Stimulated activated CD8-positive, alpha-beta memory T cell treated with anti-CD3 and anti-CD28 coated beads, Interleukin-15, amount 100 ng/mL, for 48 hours (primary cell): ENCODE measurements around the gene TIMELESS.
"Not testable (repeated sequence)": the region's sequence is repeated elsewhere in the genome, so short reads cannot be mapped to it uniquely, and the experiment has no call there.

Experiments used
- DNase-seq, 2 donors: peaks; one replicate each; pipeline ENCODE4 v3.0.0-alpha.2; 2020; ENCODE audit warnings: low read depth in 2 of 2

TIMELESS gene, protein sequence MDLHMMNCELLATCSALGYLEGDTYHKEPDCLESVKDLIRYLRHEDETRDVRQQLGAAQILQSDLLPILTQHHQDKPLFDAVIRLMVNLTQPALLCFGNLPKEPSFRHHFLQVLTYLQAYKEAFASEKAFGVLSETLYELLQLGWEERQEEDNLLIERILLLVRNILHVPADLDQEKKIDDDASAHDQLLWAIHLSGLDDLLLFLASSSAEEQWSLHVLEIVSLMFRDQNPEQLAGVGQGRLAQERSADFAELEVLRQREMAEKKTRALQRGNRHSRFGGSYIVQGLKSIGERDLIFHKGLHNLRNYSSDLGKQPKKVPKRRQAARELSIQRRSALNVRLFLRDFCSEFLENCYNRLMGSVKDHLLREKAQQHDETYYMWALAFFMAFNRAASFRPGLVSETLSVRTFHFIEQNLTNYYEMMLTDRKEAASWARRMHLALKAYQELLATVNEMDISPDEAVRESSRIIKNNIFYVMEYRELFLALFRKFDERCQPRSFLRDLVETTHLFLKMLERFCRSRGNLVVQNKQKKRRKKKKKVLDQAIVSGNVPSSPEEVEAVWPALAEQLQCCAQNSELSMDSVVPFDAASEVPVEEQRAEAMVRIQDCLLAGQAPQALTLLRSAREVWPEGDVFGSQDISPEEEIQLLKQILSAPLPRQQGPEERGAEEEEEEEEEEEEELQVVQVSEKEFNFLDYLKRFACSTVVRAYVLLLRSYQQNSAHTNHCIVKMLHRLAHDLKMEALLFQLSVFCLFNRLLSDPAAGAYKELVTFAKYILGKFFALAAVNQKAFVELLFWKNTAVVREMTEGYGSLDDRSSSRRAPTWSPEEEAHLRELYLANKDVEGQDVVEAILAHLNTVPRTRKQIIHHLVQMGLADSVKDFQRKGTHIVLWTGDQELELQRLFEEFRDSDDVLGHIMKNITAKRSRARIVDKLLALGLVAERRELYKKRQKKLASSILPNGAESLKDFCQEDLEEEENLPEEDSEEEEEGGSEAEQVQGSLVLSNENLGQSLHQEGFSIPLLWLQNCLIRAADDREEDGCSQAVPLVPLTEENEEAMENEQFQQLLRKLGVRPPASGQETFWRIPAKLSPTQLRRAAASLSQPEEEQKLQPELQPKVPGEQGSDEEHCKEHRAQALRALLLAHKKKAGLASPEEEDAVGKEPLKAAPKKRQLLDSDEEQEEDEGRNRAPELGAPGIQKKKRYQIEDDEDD

DNA sequence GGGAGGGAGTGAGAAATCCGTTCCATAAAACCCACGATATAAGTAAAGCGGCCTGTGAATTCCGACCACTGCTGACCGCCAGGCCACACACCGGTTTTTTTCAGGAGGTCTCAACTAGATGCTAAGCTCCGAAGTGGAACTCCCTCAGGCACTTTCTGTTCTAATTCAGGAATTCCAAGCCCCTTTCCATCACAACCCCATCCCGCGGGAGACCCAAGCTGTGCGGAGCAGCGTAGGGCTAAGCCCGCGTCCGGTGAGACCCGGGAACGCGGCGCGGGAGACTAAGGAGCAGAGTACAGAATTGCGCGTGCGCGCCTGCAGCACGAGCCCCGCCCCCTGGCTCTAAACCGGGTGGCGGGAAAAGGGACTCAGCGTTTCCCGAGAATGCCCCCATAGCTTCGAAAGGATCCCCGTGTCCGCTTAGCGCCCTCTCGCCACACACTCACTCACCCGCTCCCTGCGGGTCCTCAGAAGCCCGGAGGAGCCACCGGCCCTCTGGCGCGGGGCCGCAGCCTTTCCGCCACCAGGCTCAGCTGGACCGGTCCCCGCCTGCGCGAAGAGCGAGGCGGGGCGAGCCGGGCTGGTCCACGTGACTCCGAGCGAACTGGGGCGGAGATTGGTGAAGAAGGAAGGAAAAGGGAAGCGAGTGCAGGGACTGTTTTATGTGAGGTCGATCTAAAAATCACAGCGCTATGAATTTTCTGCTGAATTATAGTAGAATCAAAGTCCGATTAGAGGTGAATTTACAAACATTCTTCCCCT is at the start of gene TIMELESS:
TIMELESS (minus strand) TSS at position 567 of the 762 bp plus-strand sequence. CDS start 15,256 bp downstream, outside the sequence.
- peak; percentile 79 to 83 for DNase-seq

DNA sequence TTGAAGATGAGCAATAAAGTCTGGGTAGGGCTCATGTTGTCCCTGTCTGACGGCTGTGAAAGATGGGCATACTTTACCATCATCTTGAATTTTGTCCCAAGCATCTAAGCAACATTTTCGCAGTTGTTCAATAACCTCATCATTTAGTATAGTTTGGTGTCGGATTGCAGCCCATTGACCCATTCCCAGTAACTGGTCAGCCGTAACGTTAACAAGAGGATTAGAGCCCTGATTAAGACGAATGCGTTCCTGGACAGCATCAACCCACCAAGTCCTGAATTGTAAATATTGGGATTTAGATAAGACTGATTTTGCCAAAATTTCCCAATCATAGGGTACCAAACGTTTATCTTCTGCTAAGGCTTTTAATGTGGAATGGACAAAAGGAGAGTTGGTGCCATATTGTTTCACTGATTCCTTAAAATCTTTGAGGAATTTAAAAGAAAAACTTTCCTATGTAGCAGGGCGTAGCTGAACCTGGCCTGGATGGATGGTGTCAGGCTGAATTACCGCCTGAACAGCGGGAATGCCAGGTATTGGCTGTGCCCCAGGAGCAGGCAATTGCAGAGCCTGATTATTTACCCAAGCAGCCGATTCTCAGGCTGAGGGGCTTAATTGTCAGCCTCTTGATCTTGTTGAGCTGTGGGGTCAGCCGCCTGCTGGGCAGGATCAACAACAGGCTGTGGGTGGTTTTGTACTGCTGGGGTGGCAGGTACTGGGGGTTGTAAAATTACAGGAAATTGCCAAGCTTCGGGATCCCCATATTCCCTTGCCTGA is 49.1 kb upstream of the TIMELESS start:
- not testable (repeated sequence) for DNase-seq

DNA sequence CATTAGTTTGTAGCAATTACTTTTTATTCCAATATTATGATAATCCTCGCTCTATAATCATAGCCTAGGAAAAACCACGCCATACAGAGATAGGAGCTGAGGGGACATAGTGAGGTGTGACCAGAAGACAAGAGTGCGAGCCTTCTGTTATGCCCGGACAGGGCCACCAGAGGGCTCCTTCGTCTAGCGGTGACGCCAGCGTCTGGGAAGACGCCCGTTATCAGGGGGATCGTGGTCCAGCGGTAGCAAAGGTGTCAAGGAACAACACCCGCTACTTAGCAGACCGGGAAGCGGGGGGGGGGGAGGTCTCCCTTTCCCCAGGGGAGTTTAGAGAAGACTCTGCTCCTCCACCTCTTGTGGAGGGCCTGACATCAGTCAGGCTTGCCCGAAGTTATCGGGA is 47.5 kb upstream of the TIMELESS start:
- DNase-seq = peak; percentile 39

DNA sequence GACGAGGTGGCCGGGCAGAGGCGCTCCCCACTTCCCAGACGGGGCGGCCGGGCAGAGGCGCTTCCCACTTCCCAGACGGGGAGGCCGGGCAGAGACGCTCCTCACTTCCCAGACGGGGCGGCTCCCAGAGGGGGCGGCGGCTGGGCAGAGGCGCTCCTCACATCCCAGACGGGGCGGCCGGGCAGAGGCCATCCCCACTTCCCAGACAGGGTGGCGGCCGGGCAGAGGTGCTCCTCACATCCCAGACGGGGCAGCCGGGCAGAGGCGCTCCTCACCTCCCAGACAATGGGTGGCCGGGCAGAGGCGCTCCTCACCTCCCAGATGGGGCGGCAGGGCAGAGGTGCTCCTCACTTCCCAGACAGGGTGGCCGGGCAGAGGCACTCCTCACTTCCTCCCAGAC is 45.3 kb upstream of the TIMELESS start:
- DNase-seq = not testable (repeated sequence)

DNA sequence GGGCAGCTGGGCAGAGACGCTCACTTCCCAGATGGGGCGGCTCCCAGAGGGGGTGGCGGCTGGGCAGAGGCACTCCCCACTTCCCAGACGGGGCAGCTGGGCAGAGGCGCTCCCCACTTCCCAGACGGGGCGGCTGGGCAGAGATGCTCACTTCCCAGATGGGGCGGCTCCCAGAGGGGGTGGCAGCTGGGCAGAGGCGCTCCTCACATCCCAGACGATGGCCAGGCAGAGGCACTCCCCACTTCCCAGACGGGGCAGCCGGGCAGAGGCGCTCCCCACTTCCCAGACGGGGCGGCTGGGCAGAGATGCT is 44.8 kb upstream of the TIMELESS start:
- DNase-seq = not testable (repeated sequence)

DNA sequence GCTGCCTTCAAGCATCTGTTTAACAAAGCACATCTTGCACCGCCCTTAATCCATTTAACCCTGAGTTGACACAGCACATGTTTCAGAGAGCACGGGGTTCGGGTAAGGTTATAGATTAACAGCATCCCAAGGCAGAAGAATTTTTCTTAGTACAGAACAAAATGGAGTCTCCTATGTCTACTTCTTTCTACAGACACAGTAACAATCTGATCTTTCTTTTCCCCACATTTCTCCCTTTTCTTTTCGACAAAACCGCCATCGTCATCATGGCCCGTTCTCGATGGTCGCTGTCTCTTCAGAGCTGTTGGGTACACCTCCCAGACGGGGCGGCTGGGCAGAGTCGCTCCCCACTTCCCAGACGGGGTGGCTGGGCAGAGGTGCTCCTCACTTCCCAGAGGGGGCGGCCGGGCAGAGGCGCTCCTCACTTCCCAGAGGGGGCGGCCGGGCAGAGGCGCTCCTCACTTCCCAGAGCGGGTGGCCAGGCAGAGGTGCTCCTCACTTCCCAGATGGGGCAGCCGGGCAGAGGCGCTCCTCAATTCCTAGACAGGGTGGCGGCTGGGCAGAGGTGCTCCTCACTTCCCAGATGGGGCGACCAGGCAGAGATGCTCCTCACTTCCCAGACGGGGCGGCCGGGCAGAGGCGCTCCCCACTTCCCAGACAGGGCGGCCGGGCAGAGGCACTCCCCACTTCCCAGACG is 44.3 kb upstream of the TIMELESS start:
- not testable (repeated sequence) for DNase-seq

DNA sequence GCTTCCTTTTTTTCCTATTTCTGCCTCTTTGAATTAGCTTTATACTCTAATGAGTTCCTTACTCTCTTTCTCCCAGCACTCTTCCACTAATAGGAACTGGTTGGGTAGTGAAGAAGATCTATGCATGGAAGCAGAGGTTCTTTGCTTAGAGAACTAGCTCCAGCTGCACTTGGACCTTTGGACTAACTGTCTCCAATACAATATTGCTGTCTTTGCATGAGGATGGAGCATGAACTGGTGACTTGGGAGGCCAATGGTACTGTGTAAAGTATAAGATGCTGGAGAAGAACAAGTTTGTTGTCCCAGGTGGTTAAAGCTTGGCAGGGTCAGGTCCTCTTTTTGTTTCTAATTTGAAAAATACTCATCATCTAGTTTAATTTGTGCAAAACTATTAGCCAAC is 41.1 kb upstream of the TIMELESS start:
- no peak for DNase-seq

DNA sequence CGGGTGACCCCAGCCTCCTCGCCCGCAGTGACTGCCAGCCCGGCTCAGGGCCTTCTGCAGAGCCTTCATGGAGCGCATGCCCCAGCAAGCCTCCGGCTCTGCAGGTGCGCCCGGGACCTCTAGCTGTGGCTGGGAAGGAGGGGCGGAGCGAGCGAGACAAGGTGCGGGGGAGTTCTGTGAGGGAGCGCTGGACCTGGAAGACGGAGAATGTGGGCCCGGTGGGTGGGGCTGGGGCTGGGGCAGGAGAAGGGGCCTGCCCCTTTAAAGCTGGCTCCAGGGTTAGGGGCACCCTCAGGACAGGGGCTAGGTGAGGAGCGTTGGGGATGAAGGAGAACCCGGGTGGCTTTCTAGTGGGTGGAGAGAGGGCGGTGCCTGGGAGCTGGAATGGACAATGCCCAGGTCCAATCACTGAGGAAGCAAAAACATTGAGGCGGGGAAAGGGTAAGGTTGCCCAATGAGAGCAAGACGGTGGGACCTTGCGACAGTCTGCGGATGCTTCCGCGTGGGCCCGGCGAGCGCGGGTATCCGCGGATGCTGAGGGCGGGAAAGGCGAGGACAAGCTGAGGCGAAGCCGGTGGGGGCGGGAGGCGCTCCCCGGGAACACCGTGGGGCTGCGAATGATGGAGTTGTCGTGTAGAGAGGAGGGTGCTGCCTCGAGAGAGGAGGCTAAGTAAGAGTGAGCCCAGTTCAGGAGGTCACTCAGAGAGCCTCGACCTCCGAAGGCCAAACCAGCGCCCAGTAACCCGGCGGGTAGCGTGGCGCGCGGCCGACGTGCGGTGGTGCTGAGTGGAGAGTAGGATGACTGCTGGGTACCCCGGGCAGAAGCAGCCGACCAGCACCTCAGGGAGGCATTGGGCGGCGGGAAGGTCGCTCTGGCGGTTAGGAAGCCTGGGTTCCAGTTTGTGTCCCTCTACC is 39.1 kb upstream of the TIMELESS start, which contains the start of gene GLS2:
GLS2 (minus strand) TSS at position 121 of the 915 bp plus-strand sequence; CDS start at position 78, 43 bp downstream.
- DNase-seq = peak; percentile 43 to 64

DNA sequence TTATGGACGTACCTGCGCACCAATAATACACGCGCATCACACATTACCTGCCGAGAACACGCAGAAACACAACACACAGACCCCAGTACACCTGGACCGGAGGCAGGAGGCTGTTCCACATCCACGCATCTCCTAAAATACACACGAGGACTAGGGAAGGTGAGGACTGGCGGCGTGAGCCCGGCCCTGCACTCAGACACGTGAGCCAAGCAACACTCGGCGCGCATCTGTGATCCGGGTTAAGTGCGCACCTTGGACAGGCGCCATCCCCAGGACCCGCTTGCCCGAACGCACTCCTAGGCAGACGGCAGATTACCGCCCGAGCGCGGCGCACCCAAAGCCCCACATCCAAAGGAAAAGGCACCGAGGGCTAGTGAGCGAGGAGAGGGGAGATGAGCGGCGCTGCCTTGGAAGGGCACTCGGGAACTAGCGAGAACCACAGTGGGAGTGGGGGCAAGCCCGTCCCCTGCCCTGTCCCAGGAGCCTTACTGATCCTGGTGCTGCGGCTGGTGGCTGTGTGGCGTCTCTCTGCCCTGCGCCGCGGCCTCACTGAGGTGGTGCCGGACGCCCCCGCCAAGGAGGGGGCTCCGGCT is 38.3 kb upstream of the TIMELESS start:
- no peak for DNase-seq

DNA sequence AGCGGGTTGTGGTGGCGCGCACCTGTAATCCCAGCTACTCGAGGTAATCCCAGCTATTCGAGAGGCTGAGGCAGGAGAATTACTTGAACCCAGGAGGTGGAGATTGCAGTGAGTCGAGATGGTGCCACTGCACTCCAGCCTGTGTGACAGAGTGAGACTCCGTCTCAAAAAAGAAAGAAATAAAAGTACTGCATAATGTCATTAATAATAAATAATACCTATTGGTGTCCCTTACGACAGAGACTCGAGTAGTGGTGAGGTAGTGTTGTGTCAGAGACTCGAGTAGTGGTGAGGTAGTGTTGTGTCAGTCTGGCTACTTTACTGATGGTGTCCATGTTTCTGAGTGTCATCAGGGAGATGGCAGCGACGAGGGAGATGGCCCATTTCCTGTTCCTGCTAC is 37.5 kb upstream of the TIMELESS start:
- no peak for DNase-seq

DNA sequence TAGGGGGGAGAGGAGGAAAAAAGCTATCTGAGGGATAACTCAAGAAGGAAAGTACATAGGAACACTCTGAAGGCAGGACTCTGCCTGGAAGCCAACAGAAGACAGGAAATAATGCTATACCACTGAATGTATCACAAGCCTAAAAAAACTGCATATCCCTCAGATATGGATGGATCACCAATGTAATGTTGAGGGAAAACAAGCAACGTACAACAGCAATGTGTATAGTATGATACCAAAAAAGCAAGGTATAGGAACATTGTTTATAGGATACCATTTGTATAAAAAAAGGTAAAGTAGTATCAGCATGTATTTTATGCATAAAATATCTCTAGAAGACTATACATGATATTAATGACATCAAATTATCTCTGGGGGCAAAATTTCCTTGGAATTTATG is 35.3 kb upstream of the TIMELESS start:
- DNase-seq = no peak

DNA sequence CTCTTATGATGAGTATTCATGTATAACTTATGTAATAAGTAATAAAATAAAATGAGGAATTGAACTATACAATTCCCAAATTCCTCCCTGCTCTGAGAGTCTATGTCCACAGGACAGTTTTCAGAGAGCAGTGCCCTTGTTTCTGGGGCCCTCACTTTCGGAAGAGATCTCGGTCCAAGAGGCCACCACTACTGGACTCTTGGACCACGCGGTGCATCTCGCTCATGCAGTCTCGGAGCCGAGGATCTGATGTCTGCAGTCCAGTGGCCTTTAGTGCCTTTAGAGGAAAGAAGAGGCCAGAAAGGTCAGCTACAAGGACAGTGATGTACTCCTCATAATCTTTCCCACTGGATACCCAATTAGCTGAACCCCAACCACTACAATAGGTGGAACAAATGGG is 30.4 kb upstream of the TIMELESS start:
- DNase-seq = no peak

DNA sequence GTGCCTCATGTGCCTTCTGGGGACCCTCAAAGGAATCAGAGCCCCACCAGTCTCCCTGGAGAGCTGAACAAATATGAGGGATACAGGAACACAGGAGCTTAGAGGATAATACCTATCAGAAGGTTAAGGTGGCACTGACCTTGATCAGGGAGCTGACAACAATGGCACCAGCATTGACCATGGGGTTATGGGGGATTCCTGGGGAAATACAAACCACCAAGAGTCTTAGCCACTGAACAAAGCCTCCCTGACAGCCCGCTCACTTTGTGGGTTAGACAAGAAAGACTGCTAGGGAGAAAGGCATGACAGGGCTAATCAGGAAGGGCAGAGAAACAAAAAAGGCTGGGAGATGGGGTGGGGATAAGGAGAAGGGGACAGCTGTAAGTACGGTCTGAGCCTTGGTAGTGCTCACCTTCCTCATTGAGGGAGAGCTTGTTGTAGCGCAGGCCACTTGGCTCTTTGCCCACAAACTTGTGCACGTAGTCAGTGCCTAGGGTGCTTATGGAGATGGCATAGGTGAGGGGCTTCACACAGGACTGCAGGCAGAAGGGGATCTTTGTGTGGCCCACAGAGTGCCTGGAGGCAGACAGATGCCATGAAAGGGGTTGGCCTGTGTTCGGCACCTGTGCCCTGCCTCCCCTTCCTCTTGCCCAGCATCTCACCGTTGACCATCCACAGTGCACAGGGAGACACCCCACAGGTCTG is 28.4 kb upstream of the TIMELESS start:
- no peak for DNase-seq

DNA sequence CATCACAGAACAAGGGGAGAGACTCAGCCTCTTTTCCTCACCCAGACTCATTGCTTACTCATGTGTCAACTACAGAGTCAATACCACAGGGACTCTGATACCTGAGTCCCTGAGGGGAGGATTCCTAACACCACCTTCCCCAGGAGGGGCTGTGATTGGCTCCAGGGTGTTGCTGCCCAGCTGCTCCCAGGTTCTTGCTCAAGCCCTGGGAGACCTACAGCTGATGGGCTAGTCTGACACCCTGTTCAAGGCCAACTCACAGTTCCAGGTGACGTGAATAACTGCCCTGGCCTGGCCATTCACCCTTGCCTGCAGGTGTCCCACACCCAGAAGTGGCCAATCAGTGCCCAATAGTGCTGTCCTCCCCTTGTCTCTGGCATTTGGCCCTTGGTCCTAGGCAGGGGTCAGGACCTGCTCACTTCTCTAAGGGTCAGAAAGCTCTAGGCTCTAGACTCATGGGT is 27.8 kb upstream of the TIMELESS start:
- no peak for DNase-seq

DNA sequence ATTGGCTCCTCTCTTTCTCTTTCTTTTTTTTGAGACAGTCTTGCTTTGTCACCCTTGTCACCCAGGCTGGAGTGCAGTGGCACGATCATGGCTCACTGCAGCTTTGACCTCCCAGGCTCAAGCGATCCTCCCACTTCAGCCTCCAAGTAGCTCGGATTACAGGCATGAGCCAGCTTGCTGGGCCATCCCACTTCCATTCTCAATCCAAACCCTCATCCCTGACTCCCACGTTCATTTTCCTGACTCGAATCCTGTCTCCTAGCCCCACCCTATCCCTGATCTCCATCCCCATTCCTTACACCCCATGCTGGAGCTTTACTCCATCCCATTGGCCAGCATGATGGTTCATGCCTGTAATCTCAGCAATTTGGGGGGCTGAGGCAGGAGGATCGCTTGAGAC is 26.9 kb upstream of the TIMELESS start:
- no peak for DNase-seq

DNA sequence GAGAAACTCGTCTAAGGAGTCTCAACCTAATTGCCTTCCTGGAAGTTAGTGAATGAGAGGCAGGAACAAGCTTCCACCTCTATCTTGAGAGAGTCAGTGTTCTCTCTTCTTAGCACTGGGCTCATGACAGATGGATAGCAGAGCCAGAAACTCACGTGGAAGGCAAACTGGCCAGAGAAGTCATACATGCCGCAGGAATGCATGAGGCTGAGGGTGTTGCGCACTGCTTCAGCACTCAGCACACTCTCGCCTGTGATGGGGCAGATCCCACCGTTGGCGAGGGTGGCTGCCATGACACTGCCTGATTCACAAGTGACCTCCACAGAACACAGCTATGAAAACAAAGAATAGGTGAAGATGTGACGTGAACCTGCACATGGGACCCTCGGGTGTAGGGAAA is 25.2 kb upstream of the TIMELESS start:
- DNase-seq = no peak

DNA sequence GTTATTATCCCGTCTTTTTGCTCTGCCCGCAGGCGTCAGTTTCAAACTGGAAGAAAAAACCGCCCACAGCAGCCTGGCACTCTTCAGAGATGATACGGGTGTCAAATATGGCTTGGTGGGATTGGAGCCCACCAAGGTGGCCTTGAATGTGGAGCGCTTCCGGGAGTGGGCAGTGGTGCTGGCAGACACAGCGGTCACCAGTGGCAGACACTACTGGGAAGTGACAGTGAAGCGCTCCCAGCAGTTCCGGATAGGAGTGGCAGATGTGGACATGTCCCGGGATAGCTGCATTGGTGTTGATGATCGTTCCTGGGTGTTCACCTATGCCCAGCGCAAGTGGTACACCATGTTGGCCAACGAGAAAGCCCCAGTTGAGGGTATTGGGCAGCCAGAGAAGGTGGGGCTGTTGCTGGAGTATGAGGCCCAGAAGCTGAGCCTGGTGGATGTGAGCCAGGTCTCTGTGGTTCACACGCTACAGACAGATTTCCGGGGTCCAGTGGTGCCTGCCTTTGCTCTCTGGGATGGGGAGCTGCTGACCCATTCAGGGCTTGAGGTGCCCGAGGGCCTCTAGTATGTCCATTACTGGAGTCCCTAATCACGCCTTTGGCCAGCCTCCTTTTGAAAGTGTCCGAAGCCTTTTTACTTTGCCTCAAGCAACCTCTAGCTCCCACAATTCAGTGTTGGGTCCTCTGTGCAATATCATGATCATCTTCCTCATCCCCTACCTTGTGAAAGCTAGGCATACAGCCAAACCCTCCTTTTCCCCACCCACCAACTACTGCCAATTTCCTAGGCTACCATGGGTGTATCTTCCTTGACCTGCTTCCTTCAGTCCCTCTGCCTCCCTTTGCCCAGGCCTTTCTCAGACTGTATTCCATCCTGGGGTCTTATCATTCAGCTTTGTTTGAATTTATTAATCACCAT is 20.0 kb upstream of the TIMELESS start:
- DNase-seq = no peak
